Neural cell (in vitro differentiated cells): ENCODE results near the gene WDR49. TPM values are rescaled to one million over a fixed set of nuclear protein-coding genes. Genes with fewer than 3 reads are reported as not detected.

ENCODE experiments used
- H2AFZ ChIP-seq: fragments of 200-600, 300-800 bp; sonication (generic), shearing (Covaris generic); 2 replicates; pipeline ENCODE4 v1.6.0; 2014; ENCODE audit warnings: low read depth, mild to moderate bottlenecking, antibody characterized with exemption, low read length, moderate library complexity
- H3F3A ChIP-seq: fragments of 200-600 bp; shearing (Covaris generic); 2 replicates; pipeline ENCODE4 v1.6.1; 2016; ENCODE audit warnings: mild to moderate bottlenecking, moderate library complexity, mixed read lengths, antibody characterized with exemption, low read length; ENCODE audit not compliant: insufficient read depth, poor library complexity, severe bottlenecking
- H3K27ac ChIP-seq: fragments of 200-600, 300-800 bp; sonication (generic), shearing (Covaris generic); 2 replicates; pipeline ENCODE4 v1.5.1; 2014; ENCODE audit warnings: mild to moderate bottlenecking, low read length, moderate library complexity
- H3K27me3 ChIP-seq: fragments of 300-800, 200-600 bp; sonication (generic), shearing (Covaris generic); 2 replicates; pipeline ENCODE4 v1.6.0; 2014; ENCODE audit warnings: mild to moderate bottlenecking, low read depth, low read length, moderate library complexity; ENCODE audit not compliant: insufficient read depth
- H3K36me3 ChIP-seq: fragments of 300-800, 200-600 bp; sonication (generic), shearing (Covaris generic); 2 replicates; pipeline ENCODE4 v1.5.1; 2014; ENCODE audit warnings: mild to moderate bottlenecking, antibody characterized with exemption, low read length, moderate library complexity; ENCODE audit not compliant: insufficient read depth
- H3K4me2 ChIP-seq: fragments of 300-800, 200-600 bp; sonication (generic), shearing (Covaris generic); 2 replicates; pipeline ENCODE4 v1.6.0; 2014; ENCODE audit warnings: mild to moderate bottlenecking, low read length
- H3K4me3 ChIP-seq: fragments of 300-800, 200-600 bp; sonication (generic), shearing (Covaris generic); 2 replicates; pipeline ENCODE4 v1.5.1; 2014; ENCODE audit warnings: mild to moderate bottlenecking, low read length, moderate library complexity
- H3K79me2 ChIP-seq: fragments of 200-600 bp; shearing (Covaris generic); replicated peaks from 2 replicates; pipeline ENCODE4 v1.6.0; 2014; ENCODE audit warnings: mild to moderate bottlenecking, low read length, moderate library complexity; ENCODE audit not compliant: insufficient read depth
- H3K9ac ChIP-seq: fragments of 300-800, 200-600 bp; sonication (generic), shearing (Covaris generic); 2 replicates; pipeline ENCODE4 v1.6.1; 2016; ENCODE audit warnings: mild to moderate bottlenecking, low read length, mixed read lengths
- H3K9me2 ChIP-seq: fragments of 200-600 bp; shearing (Covaris generic); 2 replicates; pipeline ENCODE4 v1.6.1; 2016; ENCODE audit warnings: mild to moderate bottlenecking, low read length, mixed read lengths; ENCODE audit not compliant: insufficient read depth
- H3K9me3 ChIP-seq: fragments of 200-600, 300-800 bp; sonication (generic), shearing (Covaris generic); 2 replicates; pipeline ENCODE4 v1.6.1; 2016; ENCODE audit warnings: mild to moderate bottlenecking, mixed run types, low read length, moderate library complexity, mixed read lengths
- H4K20me1 ChIP-seq: fragments of 200-600 bp; shearing (Covaris generic); 2 replicates; pipeline ENCODE4 v1.6.1; 2016; ENCODE audit warnings: mild to moderate bottlenecking, mixed run types; ENCODE audit not compliant: insufficient read depth
- EP300 ChIP-seq: fragments of 450-650 bp; conservative IDR thresholded peaks from 2 replicates; pipeline ENCODE4 v1.6.1; 2014; ENCODE audit warnings: antibody characterized with exemption, mild to moderate bottlenecking, moderate library complexity; ENCODE audit not compliant: poor library complexity, severe bottlenecking
- EZH2 ChIP-seq: fragments of 200-600, 300-800 bp; shearing (Covaris generic), sonication (generic); IDR thresholded peaks from 2 replicates; pipeline ENCODE4 v1.6.1; 2014; ENCODE audit warnings: antibody characterized with exemption, low read length, borderline replicate concordance, mild to moderate bottlenecking; ENCODE audit not compliant: insufficient read depth, poor library complexity, severe bottlenecking
- MXI1 ChIP-seq: fragments of 450-650 bp; conservative IDR thresholded peaks from 2 replicates; pipeline ENCODE4 v1.6.1; 2014; ENCODE audit warnings: antibody characterized with exemption, mild to moderate bottlenecking; ENCODE audit not compliant: poor library complexity, severe bottlenecking
- POLR2AphosphoS5 ChIP-seq: IDR thresholded peaks from 2 replicates; pipeline ENCODE4 v1.6.1; 2012
- RAD21 ChIP-seq: fragments of 450-650 bp; conservative IDR thresholded peaks from 2 replicates; pipeline ENCODE4 v1.6.1; 2014; ENCODE audit warnings: antibody characterized with exemption, mild to moderate bottlenecking, moderate library complexity
- REST ChIP-seq: IDR thresholded peaks from 2 replicates; pipeline ENCODE4 v1.6.1; 2012; ENCODE audit warnings: borderline replicate concordance
- SMC3 ChIP-seq: fragments of 450-650 bp; conservative IDR thresholded peaks from 2 replicates; pipeline ENCODE4 v1.6.1; 2014; ENCODE audit warnings: antibody characterized with exemption, mild to moderate bottlenecking, moderate library complexity; ENCODE audit not compliant: poor library complexity
- TAF1 ChIP-seq: IDR thresholded peaks from 2 replicates; pipeline ENCODE4 v1.6.1; 2012; ENCODE audit warnings: low read depth
- polyA plus RNA-seq: library from polyadenylated mRNA; depleted of rRNA; stranded (reverse); fragments of >200 nt; gene quantifications from 2 replicates; pipeline ENCODE4 v1.2.3, GENCODE V29; 2014
- TF ChIP-seq, protein P1 (sequence below): fragments of 450-650 bp; IDR thresholded peaks from 2 replicates; pipeline ENCODE4 v1.5.1; 2014; ENCODE audit warnings: antibody characterized with exemption, mild to moderate bottlenecking, moderate library complexity; ENCODE audit not compliant: poor library complexity, severe bottlenecking

The WDR49 gene
- polyA plus RNA-seq, 1 donor from 2014 or later, result 1.1 TPM

DNA sequence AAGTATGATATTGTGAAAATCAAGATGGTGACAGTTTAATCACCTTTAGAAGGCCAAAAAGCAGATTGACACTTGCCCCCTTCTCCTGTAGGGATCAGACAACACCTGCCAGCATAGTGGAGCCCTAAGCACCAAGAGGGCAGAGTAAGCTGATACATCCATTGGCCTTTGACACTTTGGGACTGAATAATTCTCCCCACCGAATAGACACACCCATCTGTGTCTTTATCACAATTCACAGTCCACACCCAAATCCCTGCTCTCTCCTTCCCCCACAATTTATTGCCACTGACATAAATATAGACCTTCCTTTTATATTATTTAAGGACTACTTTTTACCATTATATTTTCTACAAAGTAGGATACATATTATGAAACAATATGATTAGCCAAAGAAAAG, 3.1 kb upstream of the WDR49 start:
- Histone ChIP-seq H4K20me1 (no peaks in the 10 kb centered on the region), H3K27ac (no peak overlapping the region), H3K9ac (no peak overlapping the region), H3K9me2 (no peaks in the 10 kb centered on the region), H3K9me3 (no peaks in the 10 kb centered on the region), H3K79me2 (no peaks in the 10 kb centered on the region), H3F3A (no peaks in the 10 kb centered on the region), H3K4me2 (no peak overlapping the region), H3K27me3 (no peaks in the 10 kb centered on the region), H3K36me3 (no peaks in the 10 kb centered on the region), H3K4me3 (no peak overlapping the region), H2AFZ (no peak overlapping the region)
- TF ChIP-seq REST, result no peak

- Histone ChIP-seq H3F3A (no peaks in the 10 kb centered on the region), H2AFZ (no peak overlapping the region), H3K9ac (no peak overlapping the region), H4K20me1 (no peaks in the 10 kb centered on the region), H3K79me2 (no peaks in the 10 kb centered on the region), H3K36me3 (no peaks in the 10 kb centered on the region), H3K27me3 (no peaks in the 10 kb centered on the region), H3K4me2 (no peak overlapping the region), H3K4me3 (no peak overlapping the region), H3K9me3 (no peaks in the 10 kb centered on the region), H3K9me2 (no peaks in the 10 kb centered on the region), H3K27ac (no peak overlapping the region)
- no peak for TF ChIP-seq POLR2AphosphoS5
- TF ChIP-seq TAF1, result no peak
- no peak for TF ChIP-seq RAD21
- TF ChIP-seq EP300, result no peak
- TF ChIP-seq MXI1, result no peak
- TF ChIP-seq, protein P1, sequence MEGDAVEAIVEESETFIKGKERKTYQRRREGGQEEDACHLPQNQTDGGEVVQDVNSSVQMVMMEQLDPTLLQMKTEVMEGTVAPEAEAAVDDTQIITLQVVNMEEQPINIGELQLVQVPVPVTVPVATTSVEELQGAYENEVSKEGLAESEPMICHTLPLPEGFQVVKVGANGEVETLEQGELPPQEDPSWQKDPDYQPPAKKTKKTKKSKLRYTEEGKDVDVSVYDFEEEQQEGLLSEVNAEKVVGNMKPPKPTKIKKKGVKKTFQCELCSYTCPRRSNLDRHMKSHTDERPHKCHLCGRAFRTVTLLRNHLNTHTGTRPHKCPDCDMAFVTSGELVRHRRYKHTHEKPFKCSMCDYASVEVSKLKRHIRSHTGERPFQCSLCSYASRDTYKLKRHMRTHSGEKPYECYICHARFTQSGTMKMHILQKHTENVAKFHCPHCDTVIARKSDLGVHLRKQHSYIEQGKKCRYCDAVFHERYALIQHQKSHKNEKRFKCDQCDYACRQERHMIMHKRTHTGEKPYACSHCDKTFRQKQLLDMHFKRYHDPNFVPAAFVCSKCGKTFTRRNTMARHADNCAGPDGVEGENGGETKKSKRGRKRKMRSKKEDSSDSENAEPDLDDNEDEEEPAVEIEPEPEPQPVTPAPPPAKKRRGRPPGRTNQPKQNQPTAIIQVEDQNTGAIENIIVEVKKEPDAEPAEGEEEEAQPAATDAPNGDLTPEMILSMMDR, result no peak
- TF ChIP-seq REST, result no peak
- TF ChIP-seq SMC3, result no peak
- TF ChIP-seq EZH2, result no peak
Measured at GRCh38 chr3:167653155-167653554, 587 bp downstream of the WDR49 start.
